Cardiac fibroblast (primary cell): Measurements from ENCODE around the gene PHF21A.

ENCODE experiments used
- DNase-seq, 2 donors: peaks; one replicate each; pipeline versions ENCODE4 v3.0.0 to v3.0.0-alpha.2; 2010; ENCODE audit warnings: low read depth in 2 of 2
- H3K4me3 ChIP-seq, 2 donors: replicated peaks in 1 of 2; 1 replicate in 1 of 2; 2 replicates in 1 of 2; pipeline ENCODE4 v1.5.1; 2011; ENCODE audit warnings: low read depth in 2 of 2, low read length in 2 of 2, mild to moderate bottlenecking in 2 of 2, moderate library complexity in 1 of 2
- CTCF ChIP-seq: IDR thresholded peaks from one replicate; pipeline ENCODE4 v1.5.1; 2011; ENCODE audit warnings: low read depth, mild to moderate bottlenecking, low read length, inconsistent platforms

PHF21A gene

GRCh38 chr11:46134061-46134460 lies 12.8 kb upstream of the PHF21A start:
- no peak overlapping the region for H3K4me3 ChIP-seq
- DNase-seq = no peak
- TF ChIP-seq CTCF = no peak

GRCh38 chr11:46133119-46133518 lies 11.9 kb upstream of the PHF21A start:
- no peak overlapping the region for H3K4me3 ChIP-seq
- peak in 1 of 2 donors; percentile 31 for DNase-seq
- no peak for TF ChIP-seq CTCF

- TF ChIP-seq CTCF = no peak
- DNase-seq = no peak
- no peak overlapping the region for H3K4me3 ChIP-seq
These were observed 9.2 kb upstream of the PHF21A start for GRCh38 chr11:46130286-46130940.

GRCh38 chr11:46129133-46129532 lies 7.9 kb upstream of the PHF21A start:
- H3K4me3 ChIP-seq = no peak overlapping the region
- TF ChIP-seq CTCF = no peak
- DNase-seq = no peak

GRCh38 chr11:46127150-46127638 lies 5.9 kb upstream of the PHF21A start:
- DNase-seq = peak; percentile 74 to 85
- no peak overlapping the region for H3K4me3 ChIP-seq
- TF ChIP-seq CTCF = peak; percentile 67

GRCh38 chr11:46125284-46125683 lies 4.0 kb upstream of the PHF21A start:
- DNase-seq = no peak
- no peak overlapping the region for H3K4me3 ChIP-seq
- TF ChIP-seq CTCF = no peak
